Gastroesophageal sphincter (tissue), 3 donors: Measurements from ENCODE around the gene SLC23A2.

Experiments
- CTCF ChIP-seq, 4 experiments: fragments of 200-600 bp in 2 of 4; fragments of 450-650 bp in 2 of 4; sonication (generic) in 1 of 4; IDR thresholded peaks; one replicate each; pipeline ENCODE4 v1.5.1; 2017 to 2019; ENCODE audit warnings: antibody characterized with exemption in 4 of 4, mild to moderate bottlenecking in 2 of 4, moderate library complexity in 2 of 4
- POLR2A ChIP-seq, 2 donors: fragments of 450-650 bp; IDR thresholded peaks; one replicate each; pipeline ENCODE4 v1.6.1; 2017; ENCODE audit warnings: antibody characterized with exemption in 2 of 2, mild to moderate bottlenecking in 2 of 2, moderate library complexity in 1 of 2
- POLR2AphosphoS5 ChIP-seq: sonication (generic); formaldehyde crosslinking; IDR thresholded peaks from one replicate; pipeline ENCODE4 v1.6.1; 2017; ENCODE audit warnings: antibody characterized with exemption

- TF ChIP-seq CTCF (IDR thresholded peaks at IDR 0.05) (no peak), POLR2AphosphoS5 (no peak), POLR2A (IDR thresholded peaks at IDR 0.05) (no peak)
Observed at GRCh38 chr20:4922186-4922585, 79.1 kb downstream of the SLC23A2 start.
